GM19372 (cell line): ENCODE data around the gene CD6.

Source experiments
- ATAC-seq: cut with Tn5 transposase; IDR thresholded peaks from one replicate; pipeline ENCODE4 v1.9.1; 2021; ENCODE audit warnings: mild to moderate bottlenecking, low read depth, moderate library complexity; ENCODE audit not compliant: unreplicated experiment

The CD6 gene, protein sequence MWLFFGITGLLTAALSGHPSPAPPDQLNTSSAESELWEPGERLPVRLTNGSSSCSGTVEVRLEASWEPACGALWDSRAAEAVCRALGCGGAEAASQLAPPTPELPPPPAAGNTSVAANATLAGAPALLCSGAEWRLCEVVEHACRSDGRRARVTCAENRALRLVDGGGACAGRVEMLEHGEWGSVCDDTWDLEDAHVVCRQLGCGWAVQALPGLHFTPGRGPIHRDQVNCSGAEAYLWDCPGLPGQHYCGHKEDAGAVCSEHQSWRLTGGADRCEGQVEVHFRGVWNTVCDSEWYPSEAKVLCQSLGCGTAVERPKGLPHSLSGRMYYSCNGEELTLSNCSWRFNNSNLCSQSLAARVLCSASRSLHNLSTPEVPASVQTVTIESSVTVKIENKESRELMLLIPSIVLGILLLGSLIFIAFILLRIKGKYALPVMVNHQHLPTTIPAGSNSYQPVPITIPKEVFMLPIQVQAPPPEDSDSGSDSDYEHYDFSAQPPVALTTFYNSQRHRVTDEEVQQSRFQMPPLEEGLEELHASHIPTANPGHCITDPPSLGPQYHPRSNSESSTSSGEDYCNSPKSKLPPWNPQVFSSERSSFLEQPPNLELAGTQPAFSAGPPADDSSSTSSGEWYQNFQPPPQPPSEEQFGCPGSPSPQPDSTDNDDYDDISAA

DNA sequence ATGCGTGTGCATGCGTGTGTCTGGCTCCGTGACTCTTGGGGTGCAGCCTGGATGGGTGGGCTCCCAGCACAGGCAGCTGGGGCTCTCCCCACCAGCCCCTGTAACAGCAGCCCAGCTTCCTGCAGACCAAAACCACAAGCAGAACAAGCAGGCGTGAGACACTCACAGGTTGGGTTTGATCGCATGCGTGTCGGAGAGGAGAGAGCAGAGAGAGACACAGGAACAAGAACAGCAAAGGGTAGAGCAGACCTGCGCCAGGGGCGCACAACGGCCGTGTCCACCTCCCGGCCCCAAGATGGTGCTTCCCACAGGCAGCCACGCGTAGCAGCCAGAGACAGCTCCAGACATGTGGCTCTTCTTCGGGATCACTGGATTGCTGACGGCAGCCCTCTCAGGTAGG lies at the start of gene CD6:
TSS of gene CD6 (plus strand) at position 161 of the 400 bp plus-strand sequence. CDS start at position 347, 186 bp downstream.
- no peak for ATAC-seq

- ATAC-seq = no peak
These were observed 49.6 kb upstream of the CD6 start for GRCh38 chr11:60921777-60922335.

DNA sequence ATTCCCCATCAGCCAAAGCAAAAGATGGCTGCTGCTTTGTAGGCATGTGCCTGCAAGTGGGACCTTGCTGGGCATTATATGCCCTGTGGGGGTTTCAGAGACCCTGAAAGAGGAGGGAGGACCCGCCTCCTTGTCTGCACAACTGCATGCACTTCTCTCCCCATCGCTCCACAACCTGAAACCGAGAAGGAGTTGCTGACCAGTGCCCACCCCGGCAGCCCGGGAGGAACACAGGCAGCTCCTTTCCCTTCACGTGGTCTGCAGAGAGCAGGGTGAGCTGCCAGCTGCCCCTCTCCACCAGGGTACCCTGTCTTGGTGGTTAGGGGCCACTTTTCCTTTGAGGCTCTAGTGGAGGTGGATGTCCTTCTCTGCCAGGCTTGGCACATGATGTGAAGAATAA lies 48.6 kb upstream of the CD6 start:
- no peak for ATAC-seq

GRCh38 chr11:60923326-60923725 lies 48.2 kb upstream of the CD6 start:
- no peak for ATAC-seq

DNA sequence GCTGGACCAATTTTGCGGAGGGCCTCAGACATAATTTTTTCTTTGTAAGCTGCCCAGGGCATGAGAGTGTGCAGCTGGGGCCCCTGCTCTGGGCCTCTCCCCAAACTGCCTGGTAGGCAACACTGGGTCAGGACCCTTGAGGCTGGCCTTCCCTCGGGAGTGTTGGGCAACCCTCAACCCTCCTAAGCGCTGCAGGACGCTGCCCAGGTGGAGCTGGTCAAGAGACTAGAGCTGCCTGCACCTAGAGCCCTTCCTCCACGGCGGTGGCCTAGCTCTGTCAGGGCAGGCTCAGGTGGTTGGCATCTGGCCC lies 47.7 kb upstream of the CD6 start:
- no peak for ATAC-seq

- no peak for ATAC-seq
These were observed 47.2 kb upstream of the CD6 start, which contains the start of gene TMEM132A for GRCh38 chr11:60924110-60924905. Gene TMEM132A (plus strand): TSS chr11:60924460. CDS start chr11:60924634, 174 bp downstream.

- ATAC-seq = no peak
These were observed 46.3 kb upstream of the CD6 start for GRCh38 chr11:60924906-60925853.

GRCh38 chr11:60925868-60926267 lies 45.6 kb upstream of the CD6 start:
- no peak for ATAC-seq

DNA sequence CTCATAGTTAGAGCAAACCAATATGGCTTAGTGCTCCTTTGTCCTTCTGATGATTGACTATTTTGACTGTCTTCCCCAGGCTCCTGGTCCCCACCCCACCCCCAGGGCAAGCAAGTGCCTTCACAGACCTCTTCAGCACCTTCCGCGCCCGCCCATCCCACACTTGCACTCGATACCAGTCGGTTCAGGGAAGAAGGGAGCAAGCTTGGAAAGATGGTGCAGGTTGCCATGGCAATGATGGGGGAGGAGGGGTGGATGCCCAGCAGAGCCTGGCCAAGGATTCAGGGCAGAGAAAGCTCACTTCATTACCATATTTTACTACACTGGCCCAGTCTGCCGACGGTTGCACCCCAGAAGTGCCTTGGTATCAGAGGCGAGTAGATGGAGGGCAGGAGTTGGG lies 45.0 kb upstream of the CD6 start:
- no peak for ATAC-seq

DNA sequence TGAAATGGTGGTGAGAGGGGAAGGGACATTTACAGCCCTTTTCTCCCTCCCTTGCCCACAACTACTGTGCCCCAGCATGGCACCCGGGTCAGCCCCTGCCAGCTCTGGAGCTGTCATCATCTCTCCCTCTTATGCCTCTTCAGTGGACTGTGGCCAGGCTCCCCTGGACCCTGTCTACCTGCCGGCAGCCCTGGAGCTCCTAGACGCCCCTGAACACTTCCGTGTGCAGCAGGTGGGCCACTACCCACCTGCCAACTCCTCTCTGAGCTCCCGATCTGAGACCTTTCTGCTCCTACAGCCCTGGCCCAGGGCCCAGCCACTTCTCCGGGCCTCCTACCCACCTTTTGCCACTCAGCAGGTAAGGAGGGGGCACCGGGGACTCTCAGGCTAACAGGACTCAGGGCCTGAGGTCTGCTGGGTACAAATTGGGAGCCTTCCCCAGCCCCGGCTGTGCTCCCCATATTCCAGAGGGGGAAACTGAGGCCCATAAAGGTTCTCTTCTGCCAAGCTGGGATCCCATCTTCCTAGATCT lies 44.4 kb upstream of the CD6 start:
- no peak for ATAC-seq

GRCh38 chr11:60927600-60927999 lies 43.9 kb upstream of the CD6 start:
- ATAC-seq = no peak

DNA sequence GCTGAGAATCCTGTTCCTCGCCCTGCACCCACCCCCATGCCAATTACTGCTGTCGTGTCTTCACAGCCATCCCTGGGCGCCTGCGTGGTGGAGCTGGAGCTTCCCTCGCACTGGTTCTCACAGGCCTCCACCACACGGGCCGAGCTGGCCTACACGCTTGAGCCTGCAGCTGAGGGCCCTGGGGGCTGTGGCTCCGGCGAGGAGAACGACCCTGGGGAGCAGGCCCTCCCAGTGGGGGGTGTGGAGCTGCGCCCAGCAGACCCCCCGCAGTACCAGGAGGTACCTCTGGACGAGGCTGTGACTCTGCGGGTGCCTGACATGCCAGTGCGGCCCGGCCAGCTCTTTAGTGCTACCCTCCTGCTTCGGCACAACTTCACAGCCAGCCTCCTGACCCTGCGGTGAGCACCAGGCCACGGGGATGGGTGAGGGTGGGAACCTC lies 42.9 kb upstream of the CD6 start:
- no peak for ATAC-seq

DNA sequence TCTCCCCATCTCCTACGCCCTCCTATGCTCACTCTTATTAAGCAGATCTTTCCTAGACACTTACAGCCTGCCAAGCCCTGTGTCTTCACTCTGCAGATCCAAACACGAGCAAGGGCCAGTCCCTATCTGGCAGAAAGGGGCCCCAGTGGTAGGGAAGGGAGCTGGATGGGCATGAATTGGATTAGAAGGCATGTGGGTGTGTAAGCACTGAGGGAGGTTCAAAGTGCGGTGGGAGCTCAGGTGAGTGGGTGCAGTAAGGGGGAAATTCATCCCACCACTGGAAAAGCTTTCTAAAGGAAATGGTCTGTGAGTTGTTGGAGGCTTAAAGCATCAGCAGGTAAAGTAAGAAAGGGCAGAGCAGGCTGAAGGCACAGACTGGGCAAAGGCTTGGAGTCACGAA lies 41.7 kb upstream of the CD6 start:
- ATAC-seq = no peak

GRCh38 chr11:60930394-60930793 lies 41.1 kb upstream of the CD6 start:
- ATAC-seq = no peak

DNA sequence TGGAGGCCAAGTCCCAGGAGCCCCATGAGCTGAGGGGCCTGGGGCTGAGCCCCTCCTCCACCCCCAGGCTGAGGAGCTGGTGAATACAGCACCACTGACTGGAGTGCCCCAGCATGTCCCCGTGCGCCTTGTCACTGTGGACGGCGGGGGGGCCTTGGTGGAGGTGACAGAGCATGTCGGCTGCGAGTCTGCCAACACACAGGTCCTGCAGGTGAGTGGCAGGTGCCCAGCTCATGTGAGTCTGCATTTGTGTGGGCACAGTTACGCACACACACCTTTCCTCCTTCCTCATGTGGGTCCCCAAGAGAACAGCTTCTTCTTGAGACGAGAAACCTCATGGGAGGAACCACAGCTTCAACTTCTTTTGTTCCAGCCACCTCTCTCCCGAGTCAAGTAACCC lies 39.6 kb upstream of the CD6 start:
- ATAC-seq = no peak

DNA sequence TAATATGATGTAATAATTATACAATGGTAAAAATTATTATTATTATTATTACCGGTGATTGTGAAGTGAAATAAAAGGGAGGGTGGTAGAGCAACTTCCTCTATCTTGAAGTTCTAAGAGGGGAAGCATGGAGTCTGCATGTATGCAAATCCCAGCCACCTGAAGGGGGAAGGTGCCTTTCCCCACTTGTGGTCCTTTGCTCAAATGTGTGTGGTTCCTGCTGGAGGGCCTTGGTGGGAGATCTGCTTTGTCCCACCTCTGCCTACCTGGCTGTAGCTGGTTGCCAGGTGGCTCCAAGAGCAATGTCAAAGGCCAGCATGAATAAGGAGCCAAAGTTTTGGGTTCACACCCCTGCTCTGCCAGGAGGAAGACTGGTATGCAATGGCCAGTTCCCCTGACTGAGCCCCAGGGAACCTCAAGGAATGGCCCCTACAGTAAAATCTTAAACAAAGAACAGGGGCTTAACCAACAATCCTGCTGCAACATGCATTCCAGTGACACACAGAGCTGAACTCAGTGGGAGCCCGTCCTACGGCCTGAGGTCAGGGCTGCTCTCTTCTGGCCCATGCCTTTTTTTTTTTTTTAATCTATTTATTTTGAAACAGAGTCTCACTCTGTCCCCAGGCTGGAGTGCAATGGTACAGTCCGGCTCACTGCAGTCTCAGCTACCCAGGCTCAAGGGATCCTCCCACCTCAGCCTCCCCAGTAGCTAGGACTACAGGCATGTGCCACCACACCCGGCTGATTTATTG lies 38.7 kb upstream of the CD6 start:
- no peak for ATAC-seq

- ATAC-seq = no peak
These were observed 37.9 kb upstream of the CD6 start for GRCh38 chr11:60933416-60934123.

DNA sequence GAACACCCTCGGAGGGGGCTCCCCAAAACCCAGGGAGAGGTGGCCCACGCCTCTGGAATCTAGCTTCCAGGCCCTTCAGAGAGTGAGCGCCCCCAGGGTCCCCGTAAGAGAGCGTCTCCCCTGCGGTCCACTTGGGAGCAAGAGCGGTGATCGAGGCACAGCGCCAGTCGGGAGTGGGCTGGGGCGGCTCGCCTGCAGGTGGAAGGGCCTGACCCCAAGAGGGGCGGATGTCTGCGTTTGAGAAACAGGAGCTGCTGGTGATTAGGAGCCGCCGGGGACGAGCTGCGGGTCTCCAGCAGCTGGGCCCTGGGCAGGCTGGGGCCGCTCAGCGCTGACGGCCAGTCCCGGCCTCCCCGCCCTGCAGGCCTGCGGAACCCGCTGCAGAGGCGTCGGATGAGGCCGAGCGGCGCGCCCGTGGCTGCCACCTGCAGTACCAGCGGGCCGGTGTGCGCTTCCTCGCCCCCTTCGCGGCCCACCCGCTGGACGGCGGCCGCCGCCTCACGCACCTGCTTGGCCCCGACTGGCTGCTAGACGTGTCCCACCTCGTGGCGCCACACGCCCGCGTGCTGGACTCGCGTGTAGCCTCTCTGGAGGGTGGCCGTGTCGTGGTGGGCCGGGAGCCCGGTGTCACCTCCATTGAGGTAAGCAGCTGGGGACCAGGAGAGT lies 37.2 kb upstream of the CD6 start:
- ATAC-seq = no peak
